Measurements from ENCODE around the gene PROB1.
A peak's percentile ranks its signal among the peaks of the same experiment; 100 is the strongest.
"Not testable (repeated sequence)": the region's sequence is repeated elsewhere in the genome, so short reads cannot be mapped to it uniquely, and the experiment has no call there.

Gene PROB1

GRCh38 chr5:139413963-139414362 lies 19.1 kb upstream of the PROB1 start:
- no peak for DNase-seq

GRCh38 chr5:139413153-139413552 lies 18.2 kb upstream of the PROB1 start:
- DNase-seq: no peak

- no peak for DNase-seq
These were observed 16.3 kb upstream of the PROB1 start for GRCh38 chr5:139410993-139411828.

GRCh38 chr5:139410121-139410992 lies 15.5 kb upstream of the PROB1 start:
- DNase-seq: no peak

- not testable (repeated sequence) for DNase-seq
These were observed 14.2 kb upstream of the PROB1 start for GRCh38 chr5:139409116-139409515.

GRCh38 chr5:139408191-139408590 lies 13.3 kb upstream of the PROB1 start:
- DNase-seq: no peak

GRCh38 chr5:139407517-139407916 lies 12.6 kb upstream of the PROB1 start:
- DNase-seq: no peak

GRCh38 chr5:139406963-139407362 lies 12.1 kb upstream of the PROB1 start:
- DNase-seq: no peak

GRCh38 chr5:139404484-139404840 lies 9.6 kb upstream of the PROB1 start:
- DNase-seq: no peak

GRCh38 chr5:139403787-139404483 lies 9.0 kb upstream of the PROB1 start, which contains the start of gene SPATA24:
SPATA24 (minus strand) TSS chr5:139404089; CDS start chr5:139404060, 29 bp downstream.
- peak; percentile 98 for DNase-seq

- no peak for DNase-seq
These were observed 8.5 kb upstream of the PROB1 start for GRCh38 chr5:139403418-139403786.

- no peak for DNase-seq
These were observed 7.8 kb upstream of the PROB1 start for GRCh38 chr5:139402561-139403158.

GRCh38 chr5:139401546-139401945 lies 6.6 kb upstream of the PROB1 start:
- no peak for DNase-seq

- DNase-seq: no peak
These were observed 4.7 kb upstream of the PROB1 start for GRCh38 chr5:139399501-139400121.

GRCh38 chr5:139397921-139398320 lies 3.0 kb upstream of the PROB1 start:
- no peak for DNase-seq

GRCh38 chr5:139396691-139397090 lies 1.8 kb upstream of the PROB1 start:
- DNase-seq: no peak

GRCh38 chr5:139395844-139396640 lies 1.1 kb upstream of the PROB1 start:
- no peak for DNase-seq

- no peak for DNase-seq
These were observed 716 bp downstream of the PROB1 start for GRCh38 chr5:139394123-139394653.

- no peak for DNase-seq
These were observed 1.3 kb downstream of the PROB1 start for GRCh38 chr5:139393497-139394122.

GRCh38 chr5:139392678-139393496 lies 2.0 kb downstream of the PROB1 start:
- peak; percentile 53 for DNase-seq
